ENCODE measurements around the gene ST8SIA2.

DNA sequence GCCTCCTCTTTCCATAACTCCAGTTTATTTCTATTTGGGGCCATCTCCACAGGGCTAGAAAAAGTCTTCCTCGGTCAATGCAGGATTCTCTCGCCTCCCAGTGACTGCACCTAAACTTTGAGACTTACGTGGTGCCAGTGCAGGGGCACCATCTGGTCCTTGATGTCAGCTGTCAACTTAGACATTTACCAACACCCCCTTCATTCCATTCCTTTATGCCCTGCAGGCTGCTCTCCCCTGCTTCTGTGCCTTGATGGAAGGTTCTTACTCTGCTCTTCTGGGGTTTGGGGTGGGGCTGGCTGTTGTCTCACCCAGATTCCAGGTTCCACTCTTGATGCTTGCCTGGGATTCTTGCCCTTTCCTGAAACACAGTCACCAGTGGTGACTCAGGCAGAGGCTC, 101.8 kb downstream of the ST8SIA2 start:
- no peak for TF ChIP-seq POLR2AphosphoS5 (IDR thresholded peaks at IDR 0.05; ENCODE audit: low read depth, low read length)
- no peak for TF ChIP-seq ZBTB33 (IDR thresholded peaks at IDR 0.05; ENCODE audit: borderline replicate concordance, low read depth)
- no peak for TF ChIP-seq CTCF (IDR thresholded peaks at IDR 0.05)
- TF ChIP-seq ELF1 (IDR thresholded peaks at IDR 0.05): no peak
- TF ChIP-seq YY1 (IDR thresholded peaks at IDR 0.05; ENCODE audit: low read depth): no peak
- TF ChIP-seq, protein P1, sequence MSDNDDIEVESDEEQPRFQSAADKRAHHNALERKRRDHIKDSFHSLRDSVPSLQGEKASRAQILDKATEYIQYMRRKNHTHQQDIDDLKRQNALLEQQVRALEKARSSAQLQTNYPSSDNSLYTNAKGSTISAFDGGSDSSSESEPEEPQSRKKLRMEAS (IDR thresholded peaks at IDR 0.05; ENCODE audit: low read depth): no peak
- TF ChIP-seq SIN3A (IDR thresholded peaks at IDR 0.05; ENCODE audit: borderline replicate concordance, low read depth, low read length): no peak
- no peak for TF ChIP-seq NRF1 (IDR thresholded peaks at IDR 0.05; ENCODE audit: low read depth, low read length)
- TF ChIP-seq, protein P2, sequence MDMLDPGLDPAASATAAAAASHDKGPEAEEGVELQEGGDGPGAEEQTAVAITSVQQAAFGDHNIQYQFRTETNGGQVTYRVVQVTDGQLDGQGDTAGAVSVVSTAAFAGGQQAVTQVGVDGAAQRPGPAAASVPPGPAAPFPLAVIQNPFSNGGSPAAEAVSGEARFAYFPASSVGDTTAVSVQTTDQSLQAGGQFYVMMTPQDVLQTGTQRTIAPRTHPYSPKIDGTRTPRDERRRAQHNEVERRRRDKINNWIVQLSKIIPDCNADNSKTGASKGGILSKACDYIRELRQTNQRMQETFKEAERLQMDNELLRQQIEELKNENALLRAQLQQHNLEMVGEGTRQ (IDR thresholded peaks at IDR 0.05; ENCODE audit: borderline replicate concordance, low read depth, low read length): no peak
